ENCODE results near the gene FXYD6. TPM values are rescaled to one million over a fixed set of nuclear protein-coding genes. Genes with fewer than 3 reads are reported as not detected.
A peak's percentile ranks its signal among the peaks of the same experiment; 100 is the strongest.

FXYD6 gene
- total RNA-seq, 2 donors from 2014 or later, result 16.8 to 23.9 TPM

GRCh38 chr11:117799634-117800033 is 76.8 kb downstream of the FXYD6 start:
- H3K4me3 ChIP-seq, result no peak overlapping the region
- no peaks in the 10 kb centered on the region for H3K36me3 ChIP-seq (replicated peaks in 1 of 2; ENCODE audit: insufficient read depth in 1 of 2, low read depth in 2 of 2)
- H3K4me1 ChIP-seq, result peaks cover 21% of the 10 kb centered on the region
- H3K27ac ChIP-seq, result no peak overlapping the region
- TF ChIP-seq POLR2A (IDR thresholded peaks at IDR 0.05) (no peak), CTCF (IDR thresholded peaks at IDR 0.05) (no peak)
- intact Hi-C loops (cut with DNase I), result no loop called here
- DNase-seq (no peak), ATAC-seq (no peak)
- peaks cover 4 to 20% of the 10 kb centered on the region in 2 donors for H3K27me3 ChIP-seq
- H3K9me3 ChIP-seq, result no peaks in the 10 kb centered on the region
- WGBS, 2 donors, result 41 to 66% methylated on average over 5 of the region's 5 CpGs

DNA sequence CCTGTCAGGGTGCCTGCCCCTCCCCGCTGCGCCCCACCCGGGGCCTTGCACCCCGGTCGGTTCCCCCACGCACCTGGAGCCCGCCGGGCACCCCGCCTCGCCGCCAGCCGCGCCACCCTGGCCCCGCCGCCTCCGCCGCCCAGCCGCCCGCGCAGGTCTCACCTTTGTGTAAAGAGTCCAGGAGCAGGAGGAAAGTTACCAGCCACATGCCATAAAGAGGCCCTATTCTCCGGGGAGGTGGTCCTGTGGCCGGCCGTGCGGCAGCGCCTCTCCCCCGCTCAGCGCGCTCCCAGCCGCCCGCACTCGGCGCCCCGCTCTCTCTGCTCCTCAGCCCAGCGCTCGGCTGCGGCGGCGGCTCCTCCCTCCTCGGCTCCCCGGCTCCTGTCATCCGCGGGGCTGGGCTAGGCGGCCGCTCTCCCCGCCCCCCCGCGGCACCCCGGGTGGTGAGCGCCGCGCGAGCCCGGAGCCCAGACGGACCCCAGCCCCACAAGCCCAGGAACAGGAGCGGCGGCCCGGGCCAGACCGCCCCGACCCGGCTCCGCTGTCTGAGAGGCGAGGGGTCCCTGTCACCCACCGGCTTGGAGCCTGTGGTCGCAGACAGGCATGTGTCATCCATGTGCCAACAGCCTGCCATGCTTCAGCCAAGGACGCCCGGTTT is 79.5 kb downstream of the FXYD6 start, which contains the start of gene DSCAML1:
Gene DSCAML1 (minus strand): TSS at position 345 of the 658 bp plus-strand sequence. CDS start 137 bp downstream, at position 208.
- DNase-seq, result peak in 2 of 4 donors; percentile 47 to 49
- peak; percentile 70 for ATAC-seq
- intact Hi-C loops (cut with DNase I), result no loop called here
- WGBS, 2 donors, result 7 to 12% methylated on average over 3 to 64 of the region's 66 CpGs
- no peak for TF ChIP-seq POLR2A (IDR thresholded peaks at IDR 0.05)
- TF ChIP-seq CTCF (IDR thresholded peaks at IDR 0.05), result no peak
- H3K4me3 ChIP-seq, result no peak within 1 kb of the TSS
- H3K27ac ChIP-seq, result no peak within 1 kb of the TSS
- H3K9me3 ChIP-seq, result no peaks in the 10 kb centered on the region
- H3K27me3 ChIP-seq, result peaks cover 4 to 22% of the 10 kb centered on the region in 2 donors
- no peaks in the 10 kb centered on the region for H3K36me3 ChIP-seq (replicated peaks in 1 of 2; ENCODE audit: insufficient read depth in 1 of 2, low read depth in 2 of 2)
- peaks cover 21% of the 10 kb centered on the region for H3K4me1 ChIP-seq

- Histone ChIP-seq H3K9me3 (no peaks in the 10 kb centered on the region), H3K36me3 (replicated peaks in 1 of 2; ENCODE audit: insufficient read depth in 1 of 2, low read depth in 2 of 2) (no peaks in the 10 kb centered on the region), H3K4me1 (peaks cover 21% of the 10 kb centered on the region), H3K27me3 (peaks cover 4 to 22% of the 10 kb centered on the region in 2 donors), H3K27ac (no peak overlapping the region), H3K4me3 (no peak overlapping the region)
- intact Hi-C loops (cut with DNase I), result no loop called here
- 2% methylated on average over 13 to 35 of the region's 35 CpGs for WGBS, 2 donors
- TF ChIP-seq POLR2A (IDR thresholded peaks at IDR 0.05), result no peak
- TF ChIP-seq CTCF (IDR thresholded peaks at IDR 0.05), result no peak
- DNase-seq (no peak), ATAC-seq (no peak)
Observed at GRCh38 chr11:117796456-117796871, 80.0 kb downstream of the FXYD6 start.

GRCh38 chr11:117795638-117796455 is 80.6 kb downstream of the FXYD6 start:
- Histone ChIP-seq H3K4me3 (no peak overlapping the region), H3K27ac (no peak overlapping the region), H3K4me1 (peaks cover 21% of the 10 kb centered on the region), H3K9me3 (no peaks in the 10 kb centered on the region), H3K27me3 (peaks cover 4 to 22% of the 10 kb centered on the region in 2 donors), H3K36me3 (replicated peaks in 1 of 2; ENCODE audit: insufficient read depth in 1 of 2, low read depth in 2 of 2) (no peaks in the 10 kb centered on the region)
- intact Hi-C loops (cut with DNase I), result no loop called here
- no peak for TF ChIP-seq CTCF (IDR thresholded peaks at IDR 0.05)
- TF ChIP-seq POLR2A (IDR thresholded peaks at IDR 0.05), result no peak
- WGBS, 2 donors, result 5 to 10% methylated on average over 29 to 53 of the region's 53 CpGs
- DNase-seq (no peak), ATAC-seq (peak; percentile 34)
